ENCODE measurements around the gene DCST2.

The DCST2 gene

GRCh38 chr1:155033524-155033923 lies at the start of gene DCST2, which contains the start of gene DCST1:
DCST2 (minus strand) TSS chr1:155033781; CDS start chr1:155033701, 80 bp downstream.
DCST1 (plus strand) TSS chr1:155033824; CDS start chr1:155034037, 213 bp downstream.
- no peak for DNase-seq

GRCh38 chr1:155083052-155083541 lies 49.5 kb upstream of the DCST2 start:
- no peak for DNase-seq

DNA sequence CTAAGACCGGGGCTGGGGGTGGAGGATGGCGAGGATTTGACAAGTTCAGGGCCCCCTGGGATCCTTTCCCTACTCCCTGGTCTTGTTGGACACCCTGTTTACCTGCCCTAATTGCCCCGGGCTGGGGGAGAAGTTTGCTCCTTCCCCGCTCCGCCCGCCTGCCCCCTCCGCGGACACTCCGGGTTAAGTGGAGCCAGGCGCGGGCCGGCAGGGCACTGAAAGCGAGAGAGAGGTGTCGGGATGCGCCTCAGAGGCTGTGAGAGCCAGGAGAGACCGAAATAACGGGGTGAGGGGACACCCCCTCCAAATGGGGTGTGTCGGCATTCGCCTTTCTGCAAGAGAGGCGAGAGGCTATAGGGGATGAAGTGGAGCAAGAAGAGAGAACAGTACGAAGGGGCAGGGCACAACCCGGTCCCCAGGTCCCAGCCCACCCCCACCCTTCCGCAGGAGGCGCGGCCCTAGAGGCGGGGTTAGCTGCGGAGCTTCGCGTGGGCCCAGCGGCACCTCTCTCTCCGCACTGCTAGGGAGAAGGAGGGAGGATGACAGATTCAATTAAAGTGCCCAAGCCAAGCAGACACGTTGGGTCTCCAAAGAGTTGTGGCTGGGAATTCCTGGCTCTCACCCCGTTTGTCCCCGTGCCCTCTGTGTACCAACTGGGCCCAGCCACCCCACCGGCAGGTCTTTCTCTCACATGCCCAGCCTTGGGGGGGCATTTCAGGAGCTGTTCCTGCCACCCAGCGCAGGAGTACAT lies 48.9 kb upstream of the DCST2 start:
- peak in 1 of 2 donors; percentile 33 for DNase-seq

- DNase-seq, result peak in 1 of 2 donors; percentile 45
These were observed 48.1 kb upstream of the DCST2 start for GRCh38 chr1:155081472-155082300.

DNA sequence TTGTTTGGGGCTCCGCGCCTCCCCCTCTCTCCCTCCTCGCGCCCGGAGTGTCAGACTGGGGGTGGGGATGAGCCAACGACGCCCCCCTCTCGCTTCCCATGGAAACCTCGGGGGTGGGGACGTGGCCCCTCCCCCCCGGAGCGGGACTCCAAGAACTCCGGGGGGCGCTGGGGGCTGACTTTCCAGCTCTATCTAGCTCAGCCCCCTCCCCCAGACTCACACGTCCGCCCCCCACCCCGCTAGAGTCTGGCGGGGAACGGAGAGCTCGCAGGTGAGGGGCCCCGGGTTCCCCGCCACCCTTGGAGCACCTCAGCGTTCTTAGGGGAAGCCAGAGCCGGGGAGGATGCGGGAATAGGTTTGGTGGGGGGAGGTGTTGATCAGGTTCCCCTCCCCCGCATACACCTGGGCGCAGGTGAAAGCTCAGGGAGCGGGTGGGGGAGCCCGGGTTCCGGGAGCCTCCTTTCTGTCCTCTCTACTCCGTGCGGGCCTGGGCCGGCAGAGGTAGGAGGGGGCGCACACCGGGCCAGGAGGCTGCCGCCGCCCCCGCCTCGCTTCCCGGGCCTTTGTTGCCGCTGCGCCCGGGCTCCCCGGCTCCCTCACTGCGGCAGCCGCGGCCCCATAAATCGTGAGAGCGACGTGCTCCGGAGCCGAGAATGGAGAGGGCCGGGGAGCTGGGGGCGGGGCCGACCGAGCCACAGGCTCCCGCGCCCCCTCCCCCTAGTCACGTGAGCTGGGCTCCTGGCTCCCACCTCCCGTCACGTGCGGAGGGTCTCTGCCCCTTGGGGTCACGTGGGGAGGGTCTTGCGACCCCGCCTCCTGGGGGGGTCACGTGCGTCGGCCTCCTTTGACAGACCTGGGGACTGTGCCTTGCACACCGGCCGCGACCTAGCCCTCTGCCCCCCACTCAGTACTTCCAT lies 47.0 kb upstream of the DCST2 start:
- DNase-seq, result peak; percentile 20 to 46

DNA sequence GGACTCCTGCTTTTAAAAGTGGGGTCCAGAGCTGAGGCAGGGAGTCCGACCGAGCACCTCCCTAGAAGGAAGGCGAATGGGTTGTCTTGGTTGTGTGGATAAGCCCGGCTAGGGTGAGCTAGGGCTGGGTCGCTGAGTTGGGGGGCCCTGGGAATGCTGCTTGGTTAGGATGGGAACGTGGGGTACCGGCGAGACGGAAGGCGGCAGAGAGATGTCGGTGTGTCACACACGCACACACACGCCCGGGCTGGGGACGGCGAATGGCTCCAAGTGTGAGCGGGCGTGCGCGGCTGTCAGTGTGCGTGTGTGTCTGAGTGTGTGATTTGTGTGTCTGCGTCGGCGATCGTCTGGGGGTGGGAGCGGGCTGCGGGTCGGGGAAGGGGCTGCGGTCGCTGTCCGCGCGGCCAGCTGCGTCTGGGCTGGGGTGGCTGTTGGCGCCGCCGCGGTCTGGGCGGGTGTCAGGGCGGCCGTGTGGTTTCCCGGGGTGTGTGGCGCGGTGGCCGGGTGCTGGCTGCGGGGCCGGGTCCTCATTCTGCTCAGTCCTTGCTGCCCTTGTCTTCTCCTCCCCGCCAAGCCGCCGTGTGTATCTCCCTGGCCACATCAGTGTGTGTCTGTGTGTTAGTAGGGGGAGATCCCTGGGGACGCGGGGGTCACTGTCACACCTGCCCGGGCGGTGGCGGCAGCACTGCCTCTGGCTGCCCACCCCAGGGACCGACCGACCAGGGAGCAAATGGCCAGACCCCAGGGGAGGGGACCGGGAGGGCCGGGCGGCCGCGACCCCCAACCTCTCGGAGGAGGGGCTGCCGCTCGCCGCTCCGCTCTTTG lies 46.1 kb upstream of the DCST2 start:
- DNase-seq, result peak in 1 of 2 donors; percentile 37

DNA sequence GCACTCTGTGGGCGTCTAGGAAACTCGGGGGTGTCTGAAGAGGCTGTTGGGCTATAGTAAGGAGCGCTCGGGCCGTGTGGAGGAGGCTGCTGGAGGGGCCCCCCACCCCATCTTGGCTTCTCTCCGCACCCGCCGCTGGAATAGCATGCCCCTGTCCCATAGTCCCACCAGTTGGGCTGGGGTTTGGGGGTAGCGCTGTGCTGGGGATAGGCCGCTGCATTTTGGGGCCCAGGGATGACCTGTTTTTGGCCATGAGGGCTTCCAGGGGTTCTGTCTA lies 45.6 kb upstream of the DCST2 start:
- DNase-seq, result no peak

DNA sequence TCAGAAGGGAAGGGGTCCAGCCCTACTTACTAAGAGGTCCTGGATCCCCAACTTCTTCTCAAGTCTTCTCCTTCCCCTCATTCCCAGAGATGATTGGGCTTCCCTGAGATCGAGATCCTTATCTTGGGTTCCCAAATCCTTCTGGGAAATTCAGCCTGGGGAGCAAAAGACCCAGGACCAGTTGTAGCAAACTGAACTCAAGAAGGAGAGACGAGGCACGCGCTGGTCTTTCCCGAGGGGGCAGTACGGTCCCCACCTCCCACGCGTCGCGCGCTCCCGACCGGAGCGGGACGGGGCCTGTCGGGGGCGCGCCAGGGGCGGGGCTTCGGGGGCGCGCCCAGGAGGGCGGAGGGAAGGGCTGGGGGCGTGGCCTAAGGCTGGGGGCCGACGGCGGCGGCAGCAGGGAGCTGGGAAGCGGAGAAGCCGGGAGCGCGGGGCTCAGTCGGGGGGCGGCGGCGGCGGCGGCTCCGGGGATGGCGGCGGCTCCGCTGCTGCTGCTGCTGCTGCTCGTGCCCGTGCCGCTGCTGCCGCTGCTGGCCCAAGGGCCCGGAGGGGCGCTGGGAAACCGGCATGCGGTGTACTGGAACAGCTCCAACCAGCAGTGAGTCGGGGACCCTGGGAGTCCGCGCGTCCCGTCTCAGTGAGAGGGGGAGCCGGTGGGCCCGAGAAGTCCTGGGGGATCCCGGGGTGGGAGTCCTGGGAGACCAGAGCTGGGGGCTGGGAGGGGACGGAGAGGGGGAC lies 45.1 kb upstream of the DCST2 start, which contains the start of gene EFNA3:
Gene EFNA3 (plus strand): TSS at position 369 of the 741 bp plus-strand sequence. CDS start 105 bp downstream, at position 474.
- DNase-seq, result peak; percentile 54 to 79

- DNase-seq, result no peak
These were observed 44.3 kb upstream of the DCST2 start for GRCh38 chr1:155077758-155078445.

- DNase-seq, result no peak
These were observed 43.8 kb upstream of the DCST2 start for GRCh38 chr1:155077346-155077745.

DNA sequence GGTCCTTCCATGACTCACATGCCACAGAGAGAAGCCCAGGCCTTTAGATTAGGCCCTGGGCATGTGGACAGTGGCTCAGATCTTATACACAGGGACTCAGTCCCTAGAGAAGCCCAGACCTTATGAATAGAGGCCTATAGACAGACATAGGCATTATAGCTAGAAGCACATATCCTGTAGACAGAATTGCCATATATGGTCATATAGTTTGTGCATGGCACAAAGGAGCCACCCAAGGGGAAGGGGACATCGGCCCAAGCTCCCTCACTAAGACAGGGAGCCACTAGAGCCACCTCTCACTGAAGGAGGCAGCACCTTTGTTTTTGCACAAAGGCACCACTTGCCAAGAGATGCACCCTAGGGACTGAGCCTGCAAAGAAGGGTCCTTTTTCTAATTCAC lies 42.8 kb upstream of the DCST2 start:
- no peak for DNase-seq

GRCh38 chr1:155075535-155075934 lies 42.0 kb upstream of the DCST2 start:
- DNase-seq, result no peak

DNA sequence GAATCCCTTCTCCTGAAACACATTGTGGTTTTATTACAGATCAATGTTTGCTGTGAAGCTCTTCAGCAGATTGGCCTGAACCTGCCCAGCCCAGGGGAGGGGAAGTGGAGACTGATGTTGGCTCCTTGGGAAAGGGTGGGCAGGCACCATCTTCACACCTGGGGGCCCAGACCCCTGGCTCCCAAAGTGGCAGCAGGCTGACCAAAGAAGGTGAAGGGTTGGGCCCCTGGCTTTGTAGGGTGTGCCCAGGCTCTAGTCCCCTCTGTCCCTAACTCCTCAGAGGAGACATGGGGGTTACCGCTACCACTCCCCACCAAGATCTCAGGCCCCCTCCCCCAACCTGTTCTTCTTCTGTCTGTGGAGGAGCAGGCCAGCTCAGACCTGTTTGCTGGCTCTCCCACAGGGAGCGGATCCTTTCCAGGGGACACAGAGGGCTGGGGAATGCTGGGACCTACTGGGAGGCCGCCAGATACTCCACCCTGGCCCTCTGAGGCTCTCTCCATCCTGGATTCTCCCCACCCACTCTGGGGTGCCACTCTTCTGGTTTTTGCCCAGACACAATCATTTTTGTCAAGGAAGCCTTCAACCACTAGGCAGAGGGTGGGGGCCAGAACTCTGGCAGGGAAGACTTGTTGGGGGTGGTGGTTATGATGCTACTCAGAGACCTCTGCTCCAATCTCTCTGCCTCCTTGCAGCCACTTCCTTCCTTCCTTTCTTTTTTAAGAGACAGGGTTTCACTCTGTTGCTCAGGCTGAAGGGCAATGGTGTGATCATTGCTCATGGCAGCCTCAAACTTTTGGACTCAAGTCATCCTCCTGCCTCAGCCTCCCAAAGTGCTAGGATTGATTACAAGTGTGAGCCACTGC lies 40.0 kb upstream of the DCST2 start:
- no peak for DNase-seq

DNA sequence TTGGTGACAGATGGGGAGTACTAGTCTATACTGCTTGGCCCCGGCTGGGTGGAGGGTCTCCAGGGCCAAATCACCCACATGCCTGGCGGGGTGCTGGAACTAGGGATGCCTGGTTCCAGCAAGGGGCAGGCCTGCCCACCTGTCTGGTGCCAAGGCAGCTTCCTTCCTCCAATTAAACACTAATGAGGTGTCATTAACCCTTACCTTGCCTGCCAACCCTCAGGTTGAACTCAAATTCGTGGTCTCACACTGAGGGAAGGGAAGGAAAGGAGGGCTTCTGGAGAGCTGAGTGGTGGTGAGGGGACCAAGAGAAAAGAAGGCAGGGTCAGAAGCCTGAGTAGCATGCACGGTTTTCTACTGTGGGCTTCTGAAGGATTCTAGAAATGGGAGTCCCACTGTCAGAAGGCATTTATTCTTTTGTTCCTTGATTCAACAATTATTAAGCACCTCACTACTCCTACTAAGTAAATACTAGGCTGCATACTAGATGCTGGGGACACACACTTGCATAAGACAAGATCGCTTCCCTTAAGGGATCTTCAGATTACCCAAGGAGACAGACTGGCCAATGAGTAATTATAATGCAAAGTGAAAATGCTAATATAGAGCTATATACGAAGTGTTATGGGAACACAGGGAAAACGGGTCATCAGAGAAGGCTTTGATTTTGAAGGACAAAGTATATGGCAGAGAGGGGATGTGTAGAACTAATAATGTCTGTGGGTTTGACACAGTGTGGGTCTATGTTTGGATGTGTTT lies 39.1 kb upstream of the DCST2 start:
- DNase-seq, result no peak

GRCh38 chr1:155071701-155072100 lies 38.1 kb upstream of the DCST2 start:
- no peak for DNase-seq

DNA sequence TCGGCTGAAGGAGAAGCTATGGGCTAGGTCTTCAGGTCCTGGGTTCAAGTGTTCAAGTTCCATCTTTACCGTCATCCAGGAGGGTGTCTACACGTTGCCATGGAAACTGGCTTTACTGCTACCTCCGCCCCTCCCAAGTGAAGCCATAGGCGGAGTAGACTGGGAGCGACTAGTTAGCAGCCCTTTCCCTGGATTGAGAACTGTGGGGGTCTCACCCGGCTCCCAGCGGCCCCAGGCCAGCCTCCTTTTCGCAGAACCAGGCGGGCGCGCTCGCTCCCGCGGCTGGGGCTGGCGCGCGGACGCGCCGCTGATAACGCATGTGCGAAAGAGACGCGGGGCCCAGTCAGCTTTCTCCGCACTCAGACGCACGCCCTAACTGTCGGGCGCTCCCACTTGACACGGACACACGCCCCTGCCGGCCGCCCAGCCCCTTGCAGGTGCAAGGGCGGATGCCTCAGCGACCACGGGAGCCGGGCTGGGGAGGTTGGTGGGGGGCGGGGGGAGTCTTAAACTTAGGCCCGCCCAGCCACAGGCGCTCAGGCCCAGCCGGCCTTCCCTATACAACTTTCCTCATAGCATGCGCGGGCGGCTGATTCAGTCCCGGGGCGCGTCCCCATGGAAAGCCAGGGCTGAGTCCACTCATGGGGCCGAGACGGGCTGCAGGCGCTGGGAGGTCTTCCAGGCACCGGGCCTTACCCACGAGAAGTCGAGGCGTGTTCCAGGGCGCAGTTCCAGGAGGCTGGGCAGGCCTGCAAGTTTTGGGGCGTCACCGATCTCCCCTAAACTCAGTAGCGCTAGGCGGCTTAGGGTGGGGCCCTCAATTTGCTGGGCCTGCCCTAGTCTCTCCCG lies 37.4 kb upstream of the DCST2 start:
- DNase-seq, result peak; percentile 83 to 84

DNA sequence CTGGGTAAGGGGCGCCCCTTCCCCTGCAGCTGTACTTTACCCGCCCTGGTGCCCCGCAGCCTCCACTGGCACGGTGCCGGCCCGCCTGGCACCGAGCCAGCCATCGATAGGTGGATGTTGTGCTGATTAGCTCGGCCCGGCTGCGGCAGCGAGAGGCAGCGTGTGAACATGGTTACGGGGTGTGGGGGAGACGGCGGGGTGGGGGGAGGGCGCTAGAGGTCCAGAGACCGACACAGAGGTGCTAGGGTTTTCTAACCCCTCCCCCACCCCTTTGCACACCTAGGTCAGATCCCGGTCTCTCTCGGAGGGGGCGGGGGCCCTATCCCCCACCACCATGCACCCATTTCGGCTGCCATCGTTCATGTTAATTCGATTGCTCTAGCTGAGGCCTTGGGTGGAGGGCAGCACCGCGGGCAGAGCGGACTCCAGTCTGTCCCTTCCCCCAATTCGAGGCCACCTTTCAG lies 36.6 kb upstream of the DCST2 start:
- no peak for DNase-seq
